Fibroblast of lung (primary cell): ENCODE measurements around the gene CST3.

Experiments used
- EZH2 ChIP-seq: IDR thresholded peaks from 2 replicates; pipeline ENCODE4 v1.5.1; 2012; ENCODE audit warnings: low read length, control low read depth, mild to moderate bottlenecking; ENCODE audit errors: missing control alignments
- TF ChIP-seq, protein P1 (sequence below), 2 donors: IDR thresholded peaks in 1 of 2; conservative IDR thresholded peaks in 1 of 2; 1 replicate in 1 of 2; 2 replicates in 1 of 2; pipeline ENCODE4 v1.5.1; 2011 to 2012; ENCODE audit warnings: low read length in 2 of 2, control low read depth in 1 of 2, inconsistent platforms in 1 of 2, low read depth in 1 of 2, mild to moderate bottlenecking in 1 of 2

DNA sequence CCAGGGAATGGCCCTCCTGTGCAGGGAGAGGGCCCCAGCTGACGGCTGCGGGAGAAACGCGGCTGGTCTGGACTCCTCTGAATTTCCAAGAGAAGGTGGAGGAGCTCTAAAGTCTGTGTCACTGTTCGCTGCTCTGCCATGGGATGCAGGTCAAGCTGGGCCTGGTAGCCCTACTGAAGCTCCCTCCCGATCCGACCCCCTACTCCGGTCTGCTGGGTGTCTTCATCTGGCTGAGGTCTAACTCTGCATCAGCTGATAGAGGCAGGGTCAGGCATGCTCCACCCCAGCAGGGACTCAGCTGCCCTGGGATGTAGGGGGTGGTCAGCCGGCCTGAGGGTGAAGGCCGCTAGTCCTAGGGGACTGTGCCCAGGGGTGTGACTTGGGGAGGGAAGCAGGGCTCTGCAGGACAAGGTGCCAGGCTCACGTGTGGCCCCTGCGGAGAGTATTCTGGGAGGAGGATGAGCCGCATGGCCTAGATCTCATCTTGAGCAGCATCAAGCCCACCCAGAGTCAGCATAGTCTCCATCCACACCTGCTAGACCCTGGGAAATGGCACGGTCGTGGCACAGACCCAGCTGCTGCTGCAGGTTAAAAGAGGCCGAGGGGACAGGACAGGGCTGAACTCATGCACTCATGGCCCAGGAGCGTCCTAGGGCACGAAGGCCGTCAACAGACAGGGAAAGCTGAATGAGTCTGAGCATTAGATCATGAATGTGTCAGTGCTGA, 1.4 kb downstream of the CST3 start:
- TF ChIP-seq, protein P1, sequence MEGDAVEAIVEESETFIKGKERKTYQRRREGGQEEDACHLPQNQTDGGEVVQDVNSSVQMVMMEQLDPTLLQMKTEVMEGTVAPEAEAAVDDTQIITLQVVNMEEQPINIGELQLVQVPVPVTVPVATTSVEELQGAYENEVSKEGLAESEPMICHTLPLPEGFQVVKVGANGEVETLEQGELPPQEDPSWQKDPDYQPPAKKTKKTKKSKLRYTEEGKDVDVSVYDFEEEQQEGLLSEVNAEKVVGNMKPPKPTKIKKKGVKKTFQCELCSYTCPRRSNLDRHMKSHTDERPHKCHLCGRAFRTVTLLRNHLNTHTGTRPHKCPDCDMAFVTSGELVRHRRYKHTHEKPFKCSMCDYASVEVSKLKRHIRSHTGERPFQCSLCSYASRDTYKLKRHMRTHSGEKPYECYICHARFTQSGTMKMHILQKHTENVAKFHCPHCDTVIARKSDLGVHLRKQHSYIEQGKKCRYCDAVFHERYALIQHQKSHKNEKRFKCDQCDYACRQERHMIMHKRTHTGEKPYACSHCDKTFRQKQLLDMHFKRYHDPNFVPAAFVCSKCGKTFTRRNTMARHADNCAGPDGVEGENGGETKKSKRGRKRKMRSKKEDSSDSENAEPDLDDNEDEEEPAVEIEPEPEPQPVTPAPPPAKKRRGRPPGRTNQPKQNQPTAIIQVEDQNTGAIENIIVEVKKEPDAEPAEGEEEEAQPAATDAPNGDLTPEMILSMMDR (conservative IDR thresholded peaks at IDR 0.05 in 1 of 2, IDR thresholded peaks at IDR 0.05 in 1 of 2; ENCODE audit: low read depth in 1 of 2, low read length in 2 of 2): no peak
- TF ChIP-seq EZH2: no peak
